ENCODE measurements around the gene NMU. TPM values are rescaled to one million over a fixed set of nuclear protein-coding genes. Genes with fewer than 3 reads are reported as not detected.
"Not testable (repeated sequence)": the region's sequence is repeated elsewhere in the genome, so short reads cannot be mapped to it uniquely, and the experiment has no call there.

NMU gene
- total and polyA plus RNA-seq, 7 donors = 1.7 to 2.5 TPM; not detected in 5

- no peaks in the 10 kb centered on the region for H3K9me3 ChIP-seq
- no peaks in the 10 kb centered on the region for H3K27me3 ChIP-seq
- H3K4me3 ChIP-seq = no peak overlapping the region
- no peaks in the 10 kb centered on the region for H3K4me1 ChIP-seq
- H3K27ac ChIP-seq = no peak overlapping the region
- no peak for DNase-seq
- TF ChIP-seq CTCF (IDR thresholded peaks at IDR 0.05) (no peak), POLR2A (IDR thresholded peaks at IDR 0.05) (no peak), EP300 (IDR thresholded peaks at IDR 0.05) (no peak), POLR2AphosphoS5 (IDR thresholded peaks at IDR 0.05) (no peak)
- intact Hi-C loops (cut with DNase I) = no loop called here
- no peaks in the 10 kb centered on the region for H3K36me3 ChIP-seq
Observed at GRCh38 chr4:55600640-55601039, 35.5 kb downstream of the NMU start.

- 85 to 91% methylated on average over 2 of the region's 2 CpGs for WGBS, 2 donors
- H3K36me3 ChIP-seq = no peaks in the 10 kb centered on the region
- H3K27ac ChIP-seq = no peak overlapping the region
- H3K4me1 ChIP-seq = no peaks in the 10 kb centered on the region
- H3K9me3 ChIP-seq = no peaks in the 10 kb centered on the region
- intact Hi-C loops (cut with DNase I) = no loop called here
- H3K27me3 ChIP-seq = no peaks in the 10 kb centered on the region
- H3K4me3 ChIP-seq = no peak overlapping the region
- no peak for DNase-seq
- TF ChIP-seq CTCF (IDR thresholded peaks at IDR 0.05) (no peak), POLR2A (IDR thresholded peaks at IDR 0.05) (no peak), POLR2AphosphoS5 (IDR thresholded peaks at IDR 0.05) (no peak), EP300 (IDR thresholded peaks at IDR 0.05) (no peak)
Observed at GRCh38 chr4:55598641-55599040, 37.5 kb downstream of the NMU start.

- Histone ChIP-seq H3K9me3 (no peaks in the 10 kb centered on the region), H3K4me1 (no peaks in the 10 kb centered on the region), H3K4me3 (no peak within 1 kb of the TSS), H3K27ac (no peak within 1 kb of the TSS), H3K36me3 (no peaks in the 10 kb centered on the region), H3K27me3 (no peaks in the 10 kb centered on the region)
- intact Hi-C loops (cut with DNase I) = no loop called here
- 95 to 97% methylated on average over 24 of the region's 24 CpGs for WGBS, 2 donors
- TF ChIP-seq POLR2A (IDR thresholded peaks at IDR 0.05) (no peak), EP300 (IDR thresholded peaks at IDR 0.05) (no peak), POLR2AphosphoS5 (IDR thresholded peaks at IDR 0.05) (no peak), CTCF (IDR thresholded peaks at IDR 0.05) (no peak)
- DNase-seq = no peak
Observed at GRCh38 chr4:55592014-55592413, 44.1 kb downstream of the NMU start, which contains the start of gene PDCL2. Gene PDCL2, minus strand, starts transcription at chr4:55592245. Its CDS starts 136 bp downstream, at chr4:55592109.

DNA sequence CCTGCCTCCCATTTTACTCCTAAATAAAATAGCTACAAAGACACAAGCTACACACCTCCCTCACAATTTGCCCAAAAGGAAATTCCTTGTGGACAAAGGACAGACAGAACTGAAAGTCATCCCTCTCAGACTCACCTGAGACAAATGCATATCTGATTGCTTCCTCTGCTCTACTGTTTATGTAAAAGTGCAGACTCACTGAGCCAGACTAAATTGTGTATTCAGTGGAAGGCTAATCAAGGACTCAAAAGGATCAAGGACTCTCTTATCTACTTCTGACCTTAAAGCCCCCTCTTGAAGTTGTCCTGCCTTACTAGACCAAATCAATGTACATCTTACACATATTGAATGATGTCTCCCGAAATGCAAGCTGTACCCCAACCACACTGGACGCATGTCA lies 47.9 kb downstream of the NMU start:
- TF ChIP-seq EP300 (IDR thresholded peaks at IDR 0.05) (no peak), CTCF (IDR thresholded peaks at IDR 0.05) (no peak), POLR2AphosphoS5 (IDR thresholded peaks at IDR 0.05) (no peak), POLR2A (IDR thresholded peaks at IDR 0.05) (no peak)
- Histone ChIP-seq H3K4me1 (no peaks in the 10 kb centered on the region), H3K36me3 (no peaks in the 10 kb centered on the region), H3K27me3 (no peaks in the 10 kb centered on the region), H3K27ac (no peak overlapping the region), H3K9me3 (no peaks in the 10 kb centered on the region), H3K4me3 (no peak overlapping the region)
- intact Hi-C loops (cut with DNase I) = no loop called here
- no peak for DNase-seq
- WGBS, 2 donors = 88 to 91% methylated on average over 2 of the region's 2 CpGs

DNA sequence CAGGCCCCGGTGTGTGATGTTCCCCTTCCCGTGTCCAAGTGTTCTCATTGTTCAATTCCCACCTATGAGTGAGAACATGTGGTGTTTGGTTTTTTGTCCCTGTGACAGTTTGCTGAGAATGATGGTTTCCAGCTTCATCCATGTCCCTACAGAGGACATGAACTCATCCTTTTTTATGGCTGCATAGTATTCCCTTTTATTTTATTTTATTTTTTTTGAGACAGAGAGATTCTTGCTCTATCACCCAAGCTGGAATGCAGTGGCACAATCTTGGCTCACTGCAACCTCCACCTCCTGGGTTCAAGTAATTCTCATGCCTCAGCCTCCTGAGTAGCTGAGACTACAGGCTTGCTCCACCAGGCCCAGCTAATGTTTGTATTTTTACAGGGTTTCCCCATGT lies 53.3 kb downstream of the NMU start:
- H3K27me3 ChIP-seq; H3K36me3 ChIP-seq; H3K27ac ChIP-seq; intact Hi-C loops (cut with DNase I); H3K4me3 ChIP-seq; H3K4me1 ChIP-seq; H3K9me3 ChIP-seq; DNase-seq: not testable (repeated sequence)
- 77 to 96% methylated on average over 2 of the region's 2 CpGs for WGBS, 2 donors

Data from sigmoid colon (tissue), 7 donors.